ENCODE results near the gene ANKH. TPM values are rescaled to one million over a fixed set of nuclear protein-coding genes. Genes with fewer than 3 reads are reported as not detected.

Gene ANKH
- polyA plus RNA-seq, 1 donor (not counting 4 experiments of a cell fraction or from before 2014, with no cell fraction given) = 13.8 TPM

- peak overlapping the region; percentile 89 for H3K9ac ChIP-seq (ENCODE audit: control insufficient read depth, extremely low read depth, insufficient read depth, low read length)
- TF ChIP-seq CTCF (optimal IDR thresholded peaks at IDR 0.05 in 1 of 3, IDR thresholded peaks at IDR 0.05 in 1 of 3, conservative IDR thresholded peaks at IDR 0.05 in 1 of 3; ENCODE audit: extremely low read depth in 1 of 3, insufficient read depth in 2 of 3, low read length in 3 of 3) (peak in 1 of 3 experiments; percentile 40), EZH2 (IDR thresholded peaks at IDR 0.05; ENCODE audit: low read length) (no peak)
- peaks cover 0 to 7% of the 10 kb centered on the region in 2 experiments for H3K36me3 ChIP-seq (ENCODE audit: control insufficient read depth in 2 of 2, extremely low read depth in 1 of 2, insufficient read depth in 2 of 2, low read length in 2 of 2)
- H3K4me3 ChIP-seq (ENCODE audit: control insufficient read depth in 2 of 3, extremely low read depth in 1 of 3, insufficient read depth in 2 of 3, low read depth in 1 of 3, low read length in 3 of 3) = peak overlapping the region; percentile 67 to 92 (median 84)
- H4K20me1 ChIP-seq (ENCODE audit: control insufficient read depth, extremely low read depth, insufficient read depth, low read length) = peaks cover 3% of the 10 kb centered on the region
- no peaks in the 10 kb centered on the region for H3K9me3 ChIP-seq (ENCODE audit: control insufficient read depth, low read depth, low read length)
- dilution Hi-C loops (cut with MboI; ENCODE audit: extremely low pct_ligation_motif_present, low sequenced_read_pairs) = no loop called here
- H3K4me2 ChIP-seq (ENCODE audit: control insufficient read depth, extremely low read depth, insufficient read depth, low read depth, low read length) = peak overlapping the region; percentile 93
- H3K4me1 ChIP-seq (ENCODE audit: control insufficient read depth, extremely low read depth, insufficient read depth, low read length) = peaks cover 61% of the 10 kb centered on the region
- H3K27me3 ChIP-seq (ENCODE audit: control insufficient read depth, extremely low read depth, insufficient read depth, low read length) = no peaks in the 10 kb centered on the region
- H2AFZ ChIP-seq (ENCODE audit: control insufficient read depth, low read length) = no peak overlapping the region
- peaks cover 53% of the 10 kb centered on the region for H3K79me2 ChIP-seq (ENCODE audit: control insufficient read depth, insufficient read depth, low read length)
- no peak for FAIRE-seq
- H3K9me1 ChIP-seq (ENCODE audit: control insufficient read depth, extremely low read depth, insufficient read depth, low read length) = peaks cover 2% of the 10 kb centered on the region
- DNase-seq (ENCODE audit: low read depth, low spot score) = no peak
- H3K27ac ChIP-seq (ENCODE audit: control insufficient read depth, insufficient read depth, low read length) = peak overlapping the region; percentile 85
These were observed 206.3 kb downstream of the ANKH start for GRCh38 chr5:14665101-14665822.

GRCh38 chr5:14664270-14665100, 207.1 kb downstream of the ANKH start, which contains the start of gene OTULIN:
TSS of gene OTULIN (plus strand) at chr5:14664718. CDS start at chr5:14664826, 108 bp downstream.
- peaks cover 2% of the 10 kb centered on the region for H3K9me1 ChIP-seq (ENCODE audit: control insufficient read depth, extremely low read depth, insufficient read depth, low read length)
- peak; percentile 54 for DNase-seq (ENCODE audit: low read depth, low spot score)
- no peak for FAIRE-seq
- H3K36me3 ChIP-seq (ENCODE audit: control insufficient read depth in 2 of 2, extremely low read depth in 1 of 2, insufficient read depth in 2 of 2, low read length in 2 of 2) = peaks cover 0 to 7% of the 10 kb centered on the region in 2 experiments
- H3K27ac ChIP-seq (ENCODE audit: control insufficient read depth, insufficient read depth, low read length) = peak within 1 kb of the TSS; percentile 85
- TF ChIP-seq EZH2 (IDR thresholded peaks at IDR 0.05; ENCODE audit: low read length) (no peak), CTCF (optimal IDR thresholded peaks at IDR 0.05 in 1 of 3, IDR thresholded peaks at IDR 0.05 in 1 of 3, conservative IDR thresholded peaks at IDR 0.05 in 1 of 3; ENCODE audit: extremely low read depth in 1 of 3, insufficient read depth in 2 of 3, low read length in 3 of 3) (no peak)
- H3K9me3 ChIP-seq (ENCODE audit: control insufficient read depth, low read depth, low read length) = no peaks in the 10 kb centered on the region
- H3K27me3 ChIP-seq (ENCODE audit: control insufficient read depth, extremely low read depth, insufficient read depth, low read length) = no peaks in the 10 kb centered on the region
- peak within 1 kb of the TSS; percentile 67 to 92 (median 84) for H3K4me3 ChIP-seq (ENCODE audit: control insufficient read depth in 2 of 3, extremely low read depth in 1 of 3, insufficient read depth in 2 of 3, low read depth in 1 of 3, low read length in 3 of 3)
- H3K9ac ChIP-seq (ENCODE audit: control insufficient read depth, extremely low read depth, insufficient read depth, low read length) = peak within 1 kb of the TSS; percentile 89
- dilution Hi-C loops (cut with MboI; ENCODE audit: extremely low pct_ligation_motif_present, low sequenced_read_pairs) = no loop called here
- peak within 1 kb of the TSS; percentile 89 for H2AFZ ChIP-seq (ENCODE audit: control insufficient read depth, low read length)
- peaks cover 52% of the 10 kb centered on the region for H3K79me2 ChIP-seq (ENCODE audit: control insufficient read depth, insufficient read depth, low read length)
- peaks cover 3% of the 10 kb centered on the region for H4K20me1 ChIP-seq (ENCODE audit: control insufficient read depth, extremely low read depth, insufficient read depth, low read length)
- peak within 1 kb of the TSS; percentile 95 for H3K4me2 ChIP-seq (ENCODE audit: control insufficient read depth, extremely low read depth, insufficient read depth, low read depth, low read length)
- peaks cover 61% of the 10 kb centered on the region for H3K4me1 ChIP-seq (ENCODE audit: control insufficient read depth, extremely low read depth, insufficient read depth, low read length)
